ENCODE results near the gene GABRB1.

The GABRB1 gene

DNA sequence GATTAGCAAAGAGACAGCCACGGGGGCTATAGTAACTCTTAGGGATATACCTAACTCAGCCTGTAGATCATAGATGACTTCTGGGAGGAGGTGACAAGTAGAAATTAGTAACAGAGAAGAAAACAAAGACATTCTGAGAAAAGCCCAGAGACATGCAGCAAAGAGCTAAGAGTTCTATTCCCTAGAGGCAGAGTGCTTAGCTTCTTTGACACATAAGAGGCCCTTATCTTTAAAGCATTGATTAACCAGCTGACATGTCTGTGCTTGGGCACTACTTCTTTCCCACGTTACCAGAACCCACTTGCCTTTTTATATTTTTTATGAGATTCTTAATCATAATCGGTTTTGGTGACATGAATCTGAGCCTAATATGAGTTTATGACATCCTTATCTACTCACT is 179.5 kb downstream of the GABRB1 start:
- H3K27ac ChIP-seq (ENCODE audit: low read depth, low read length), result no peak overlapping the region
- no peaks in the 10 kb centered on the region for H3K27me3 ChIP-seq (ENCODE audit: control insufficient read depth, insufficient read depth, low read length)
- no peaks in the 10 kb centered on the region for H3K36me3 ChIP-seq (ENCODE audit: control insufficient read depth, insufficient read depth, low read length)
- no peak overlapping the region for H3K4me3 ChIP-seq (ENCODE audit: low read depth, low read length)
- peaks cover 9% of the 10 kb centered on the region for H3K4me1 ChIP-seq (ENCODE audit: control insufficient read depth, insufficient read depth, low read length)
- H3K9me3 ChIP-seq (ENCODE audit: control insufficient read depth, insufficient read depth, low read depth, low read length), result no peaks in the 10 kb centered on the region
- H3K9ac ChIP-seq (ENCODE audit: low read length), result no peak overlapping the region

DNA sequence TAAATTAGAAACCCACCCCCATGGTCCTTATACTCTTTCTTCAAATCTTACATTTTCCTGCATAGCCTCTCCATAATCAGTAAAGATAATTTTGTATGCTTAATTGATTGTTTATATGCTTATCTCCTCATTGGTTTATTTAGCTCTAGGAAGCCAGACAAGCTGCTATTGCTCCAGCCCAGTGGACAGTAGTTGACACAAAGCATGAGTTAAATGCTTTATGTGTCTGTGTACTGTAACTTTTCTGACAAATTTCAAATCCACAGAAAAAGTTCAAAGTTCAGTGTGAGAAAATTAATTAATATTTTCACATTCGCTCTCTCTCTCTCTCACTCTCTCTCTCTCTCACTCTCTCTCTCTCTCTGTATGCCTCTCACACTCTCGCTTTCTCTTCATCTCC is 181.7 kb downstream of the GABRB1 start:
- Histone ChIP-seq H3K27me3 (ENCODE audit: control insufficient read depth, insufficient read depth, low read length) (no peaks in the 10 kb centered on the region), H3K4me1 (ENCODE audit: control insufficient read depth, insufficient read depth, low read length) (no peaks in the 10 kb centered on the region), H3K27ac (ENCODE audit: low read depth, low read length) (no peak overlapping the region), H3K9ac (ENCODE audit: low read length) (no peak overlapping the region), H3K4me3 (ENCODE audit: low read depth, low read length) (no peak overlapping the region), H3K9me3 (ENCODE audit: control insufficient read depth, insufficient read depth, low read depth, low read length) (no peaks in the 10 kb centered on the region), H3K36me3 (ENCODE audit: control insufficient read depth, insufficient read depth, low read length) (no peaks in the 10 kb centered on the region)

DNA sequence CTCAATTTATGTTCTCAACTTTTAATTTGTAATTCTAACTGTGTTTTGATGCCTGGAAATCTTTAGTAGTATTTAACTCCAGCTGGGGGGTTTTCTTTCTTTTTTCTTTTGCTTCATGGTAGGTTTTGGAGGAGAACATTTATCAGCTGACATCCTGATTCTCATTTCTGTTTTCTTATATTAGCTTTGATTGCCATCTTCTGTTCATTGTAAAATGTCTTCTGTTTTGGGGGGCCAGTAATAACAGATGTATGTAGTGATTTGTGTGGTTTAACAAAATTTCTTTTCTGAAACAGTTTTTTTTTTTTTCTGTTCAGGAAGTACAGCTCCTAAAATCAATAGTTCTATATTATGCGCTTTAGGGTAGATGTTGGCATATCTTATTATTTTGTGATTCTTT is 182.2 kb downstream of the GABRB1 start:
- Histone ChIP-seq H3K9me3 (ENCODE audit: control insufficient read depth, insufficient read depth, low read depth, low read length) (no peaks in the 10 kb centered on the region), H3K36me3 (ENCODE audit: control insufficient read depth, insufficient read depth, low read length) (no peaks in the 10 kb centered on the region), H3K27ac (ENCODE audit: low read depth, low read length) (no peak overlapping the region), H3K4me1 (ENCODE audit: control insufficient read depth, insufficient read depth, low read length) (no peaks in the 10 kb centered on the region), H3K27me3 (ENCODE audit: control insufficient read depth, insufficient read depth, low read length) (no peaks in the 10 kb centered on the region), H3K4me3 (ENCODE audit: low read depth, low read length) (no peak overlapping the region), H3K9ac (ENCODE audit: low read length) (no peak overlapping the region)

DNA sequence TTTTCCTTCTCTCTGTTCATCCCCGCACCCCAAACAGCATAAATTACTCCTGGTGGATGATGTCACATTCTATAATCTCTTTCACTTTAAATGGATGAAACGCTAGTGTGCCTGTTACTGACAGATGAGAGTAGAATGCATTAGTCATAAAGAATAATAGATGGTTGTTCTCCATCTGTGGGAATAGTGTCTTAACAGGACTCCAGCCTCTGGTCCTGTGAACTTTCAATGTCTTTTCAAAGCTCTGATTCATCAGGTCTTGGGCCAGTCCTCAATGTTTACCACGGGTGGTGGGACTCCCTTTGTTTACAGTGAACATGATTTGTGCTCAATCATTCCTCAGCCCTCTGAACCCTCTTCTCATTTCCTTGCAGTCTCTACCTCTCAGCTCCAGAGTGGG is 182.6 kb downstream of the GABRB1 start:
- no peaks in the 10 kb centered on the region for H3K4me1 ChIP-seq (ENCODE audit: control insufficient read depth, insufficient read depth, low read length)
- no peaks in the 10 kb centered on the region for H3K36me3 ChIP-seq (ENCODE audit: control insufficient read depth, insufficient read depth, low read length)
- H3K4me3 ChIP-seq (ENCODE audit: low read depth, low read length), result no peak overlapping the region
- H3K27me3 ChIP-seq (ENCODE audit: control insufficient read depth, insufficient read depth, low read length), result no peaks in the 10 kb centered on the region
- H3K9me3 ChIP-seq (ENCODE audit: control insufficient read depth, insufficient read depth, low read depth, low read length), result no peaks in the 10 kb centered on the region
- no peak overlapping the region for H3K27ac ChIP-seq (ENCODE audit: low read depth, low read length)
- H3K9ac ChIP-seq (ENCODE audit: low read length), result no peak overlapping the region

DNA sequence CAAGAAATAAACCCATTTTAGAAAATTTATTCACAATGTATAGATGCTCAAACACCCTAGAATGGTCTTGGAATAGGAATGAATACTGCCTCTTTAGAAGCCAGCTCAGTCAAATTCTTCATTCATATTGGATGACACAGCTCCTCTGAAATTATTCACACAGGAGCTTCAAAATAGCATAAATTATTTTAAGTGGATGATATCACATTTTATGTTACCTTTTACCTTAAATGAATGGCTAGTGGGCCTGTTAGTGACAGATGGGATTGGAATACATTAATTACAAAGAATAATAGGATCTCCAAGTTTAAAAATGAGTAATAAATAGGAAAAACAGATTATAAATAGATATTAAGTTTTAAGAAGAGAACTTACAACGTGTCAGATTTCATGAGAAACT is 184.4 kb downstream of the GABRB1 start:
- Histone ChIP-seq H3K27me3 (ENCODE audit: control insufficient read depth, insufficient read depth, low read length) (no peaks in the 10 kb centered on the region), H3K4me3 (ENCODE audit: low read depth, low read length) (no peak overlapping the region), H3K27ac (ENCODE audit: low read depth, low read length) (no peak overlapping the region), H3K36me3 (ENCODE audit: control insufficient read depth, insufficient read depth, low read length) (no peaks in the 10 kb centered on the region), H3K9ac (ENCODE audit: low read length) (no peak overlapping the region), H3K9me3 (ENCODE audit: control insufficient read depth, insufficient read depth, low read depth, low read length) (no peaks in the 10 kb centered on the region), H3K4me1 (ENCODE audit: control insufficient read depth, insufficient read depth, low read length) (no peaks in the 10 kb centered on the region)

DNA sequence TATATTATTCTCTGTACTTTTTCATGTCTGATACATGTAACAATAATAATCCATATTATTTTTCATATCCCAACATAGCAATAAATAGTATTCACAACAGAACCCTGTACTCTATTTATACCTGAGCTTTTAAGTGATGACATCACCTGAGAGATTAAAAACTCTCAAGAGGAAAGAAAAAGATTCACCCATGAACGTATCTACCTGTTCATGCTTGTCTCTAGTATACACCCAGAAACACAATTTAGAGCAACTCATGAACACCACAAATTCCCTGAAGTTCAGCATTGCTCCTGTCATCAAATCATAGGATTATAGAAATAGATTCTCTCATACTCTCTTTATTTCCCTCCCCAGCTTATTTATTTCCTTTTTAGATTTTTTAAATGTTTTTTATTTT is 185.9 kb downstream of the GABRB1 start:
- no peak overlapping the region for H3K9ac ChIP-seq (ENCODE audit: low read length)
- no peaks in the 10 kb centered on the region for H3K9me3 ChIP-seq (ENCODE audit: control insufficient read depth, insufficient read depth, low read depth, low read length)
- H3K4me1 ChIP-seq (ENCODE audit: control insufficient read depth, insufficient read depth, low read length), result no peaks in the 10 kb centered on the region
- H3K36me3 ChIP-seq (ENCODE audit: control insufficient read depth, insufficient read depth, low read length), result no peaks in the 10 kb centered on the region
- no peak overlapping the region for H3K4me3 ChIP-seq (ENCODE audit: low read depth, low read length)
- no peak overlapping the region for H3K27ac ChIP-seq (ENCODE audit: low read depth, low read length)
- no peaks in the 10 kb centered on the region for H3K27me3 ChIP-seq (ENCODE audit: control insufficient read depth, insufficient read depth, low read length)

DNA sequence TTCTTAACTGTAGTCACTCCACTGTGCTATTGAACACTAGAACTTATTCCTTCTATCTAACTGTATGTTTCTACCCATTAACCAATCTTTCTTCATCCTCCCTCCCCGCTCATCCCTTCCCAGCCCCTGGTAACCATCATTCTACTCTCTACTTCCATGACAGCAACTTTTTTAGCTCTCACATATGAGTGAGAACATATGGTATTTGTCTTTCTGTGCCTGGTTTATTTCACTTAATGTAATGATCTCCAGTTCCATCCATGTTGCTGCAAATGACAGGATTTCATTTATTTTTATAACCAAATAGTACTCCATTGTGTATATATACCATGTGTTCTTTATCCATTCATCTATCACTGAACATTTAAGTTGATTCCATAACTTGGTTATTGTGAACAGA is 186.5 kb downstream of the GABRB1 start:
- H3K27me3 ChIP-seq (ENCODE audit: control insufficient read depth, insufficient read depth, low read length), result no peaks in the 10 kb centered on the region
- no peak overlapping the region for H3K9ac ChIP-seq (ENCODE audit: low read length)
- H3K4me3 ChIP-seq (ENCODE audit: low read depth, low read length), result no peak overlapping the region
- no peaks in the 10 kb centered on the region for H3K9me3 ChIP-seq (ENCODE audit: control insufficient read depth, insufficient read depth, low read depth, low read length)
- H3K36me3 ChIP-seq (ENCODE audit: control insufficient read depth, insufficient read depth, low read length), result no peaks in the 10 kb centered on the region
- H3K4me1 ChIP-seq (ENCODE audit: control insufficient read depth, insufficient read depth, low read length), result no peaks in the 10 kb centered on the region
- H3K27ac ChIP-seq (ENCODE audit: low read depth, low read length), result no peak overlapping the region

DNA sequence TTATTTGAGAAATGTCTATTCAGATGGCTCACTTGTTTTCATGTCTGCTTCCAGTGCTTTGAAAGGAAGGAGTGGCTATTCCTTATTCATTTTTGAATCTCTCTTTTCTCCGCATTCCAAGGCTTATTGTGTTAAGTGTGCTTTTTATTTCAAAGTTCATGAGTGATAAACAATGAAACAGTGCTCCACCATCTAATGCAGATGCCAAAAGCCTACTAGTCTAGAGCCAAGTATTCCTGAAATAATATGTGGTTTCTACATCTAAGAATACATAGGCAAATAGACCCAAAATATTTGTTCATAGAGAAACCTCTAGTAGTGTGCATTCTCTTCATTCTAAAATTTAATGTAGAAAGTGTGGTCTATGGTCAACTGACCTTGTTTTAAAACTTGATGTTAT is 187.3 kb downstream of the GABRB1 start:
- Histone ChIP-seq H3K27me3 (ENCODE audit: control insufficient read depth, insufficient read depth, low read length) (no peaks in the 10 kb centered on the region), H3K4me3 (ENCODE audit: low read depth, low read length) (no peak overlapping the region), H3K9me3 (ENCODE audit: control insufficient read depth, insufficient read depth, low read depth, low read length) (no peaks in the 10 kb centered on the region), H3K27ac (ENCODE audit: low read depth, low read length) (no peak overlapping the region), H3K36me3 (ENCODE audit: control insufficient read depth, insufficient read depth, low read length) (no peaks in the 10 kb centered on the region), H3K9ac (ENCODE audit: low read length) (no peak overlapping the region), H3K4me1 (ENCODE audit: control insufficient read depth, insufficient read depth, low read length) (no peaks in the 10 kb centered on the region)

DNA sequence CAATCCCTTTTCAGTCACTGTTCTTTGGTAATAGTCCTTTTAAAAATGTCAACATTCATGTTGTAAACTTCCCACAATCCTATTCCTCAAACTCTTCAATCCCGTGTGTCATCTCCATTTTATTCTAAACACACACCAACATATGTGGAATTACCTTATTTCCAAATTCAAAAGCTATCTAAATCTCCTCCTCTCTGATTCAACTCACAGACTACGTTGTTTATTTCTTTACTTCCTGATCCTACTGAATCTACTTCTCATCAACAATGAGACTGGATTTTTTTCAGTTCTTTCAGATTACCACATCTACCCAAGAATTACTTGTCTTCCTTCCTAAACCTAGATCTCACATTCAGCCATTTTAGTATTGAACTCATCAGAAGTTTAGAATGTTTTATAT is 188.2 kb downstream of the GABRB1 start:
- Histone ChIP-seq H3K9ac (ENCODE audit: low read length) (no peak overlapping the region), H3K4me1 (ENCODE audit: control insufficient read depth, insufficient read depth, low read length) (no peaks in the 10 kb centered on the region), H3K36me3 (ENCODE audit: control insufficient read depth, insufficient read depth, low read length) (no peaks in the 10 kb centered on the region), H3K27me3 (ENCODE audit: control insufficient read depth, insufficient read depth, low read length) (no peaks in the 10 kb centered on the region), H3K4me3 (ENCODE audit: low read depth, low read length) (no peak overlapping the region), H3K9me3 (ENCODE audit: control insufficient read depth, insufficient read depth, low read depth, low read length) (no peaks in the 10 kb centered on the region), H3K27ac (ENCODE audit: low read depth, low read length) (no peak overlapping the region)

DNA sequence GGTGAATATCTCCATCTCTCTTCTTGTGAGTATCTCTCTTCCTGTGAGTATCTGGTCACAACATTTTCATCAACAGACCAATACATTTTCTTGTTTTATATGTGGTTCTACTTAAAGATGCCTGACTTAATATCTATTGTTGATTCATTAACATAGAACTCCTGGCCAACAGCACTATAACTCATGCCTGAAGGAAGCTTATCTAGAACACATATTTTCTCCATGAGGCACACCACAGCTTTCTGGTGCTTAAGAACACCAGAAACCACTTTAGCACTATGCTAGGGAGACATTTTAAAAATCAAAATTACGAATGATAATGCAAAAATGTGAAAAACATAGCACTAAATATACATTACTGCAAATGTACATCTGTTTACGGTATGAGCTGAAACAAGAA is 190.4 kb downstream of the GABRB1 start:
- H3K9me3 ChIP-seq (ENCODE audit: control insufficient read depth, insufficient read depth, low read depth, low read length), result no peaks in the 10 kb centered on the region
- H3K4me1 ChIP-seq (ENCODE audit: control insufficient read depth, insufficient read depth, low read length), result no peaks in the 10 kb centered on the region
- no peaks in the 10 kb centered on the region for H3K27me3 ChIP-seq (ENCODE audit: control insufficient read depth, insufficient read depth, low read length)
- no peak overlapping the region for H3K9ac ChIP-seq (ENCODE audit: low read length)
- H3K4me3 ChIP-seq (ENCODE audit: low read depth, low read length), result no peak overlapping the region
- no peaks in the 10 kb centered on the region for H3K36me3 ChIP-seq (ENCODE audit: control insufficient read depth, insufficient read depth, low read length)
- no peak overlapping the region for H3K27ac ChIP-seq (ENCODE audit: low read depth, low read length)

DNA sequence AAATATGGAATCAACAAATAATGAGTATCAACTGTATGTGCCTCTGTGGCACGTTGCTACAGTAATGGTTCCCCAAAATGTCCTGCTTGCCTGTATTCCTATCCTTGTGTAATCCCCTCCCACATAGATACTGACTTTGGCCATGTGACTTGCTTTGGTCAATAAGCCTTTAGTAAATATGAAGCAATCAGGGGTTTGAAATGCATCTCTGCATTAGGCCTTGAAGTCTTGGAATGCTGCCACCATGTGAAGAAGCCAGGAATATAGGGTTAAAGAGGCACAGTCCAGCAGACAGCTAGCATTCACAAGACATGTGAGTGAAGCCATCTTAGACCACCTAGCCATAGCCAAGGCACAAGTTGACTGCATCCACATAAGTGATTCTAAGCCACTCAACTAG is 190.9 kb downstream of the GABRB1 start:
- Histone ChIP-seq H3K4me1 (ENCODE audit: control insufficient read depth, insufficient read depth, low read length) (no peaks in the 10 kb centered on the region), H3K27ac (ENCODE audit: low read depth, low read length) (no peak overlapping the region), H3K27me3 (ENCODE audit: control insufficient read depth, insufficient read depth, low read length) (no peaks in the 10 kb centered on the region), H3K36me3 (ENCODE audit: control insufficient read depth, insufficient read depth, low read length) (no peaks in the 10 kb centered on the region), H3K9ac (ENCODE audit: low read length) (no peak overlapping the region), H3K4me3 (ENCODE audit: low read depth, low read length) (no peak overlapping the region), H3K9me3 (ENCODE audit: control insufficient read depth, insufficient read depth, low read depth, low read length) (no peaks in the 10 kb centered on the region)

DNA sequence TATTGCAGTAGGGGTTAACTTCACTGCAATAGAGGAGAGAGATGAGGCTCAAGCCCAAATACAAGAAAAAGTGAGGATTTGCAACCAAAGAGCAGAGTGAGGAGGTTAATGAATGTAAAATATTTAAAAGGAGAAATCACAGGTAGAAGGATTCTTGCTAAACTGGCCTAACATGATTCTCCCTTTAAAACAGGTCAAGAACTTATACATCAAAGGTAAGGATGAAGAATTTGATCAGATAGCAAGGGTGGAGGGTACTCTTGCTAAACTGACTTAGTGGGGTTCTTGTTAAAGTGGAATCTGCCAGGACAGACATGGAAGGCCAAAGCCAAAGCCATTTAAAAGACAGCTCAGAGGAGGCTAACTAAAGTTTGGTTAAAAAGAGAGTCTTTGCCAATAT is 193.0 kb downstream of the GABRB1 start:
- H3K27ac ChIP-seq (ENCODE audit: low read depth, low read length), result no peak overlapping the region
- no peaks in the 10 kb centered on the region for H3K4me1 ChIP-seq (ENCODE audit: control insufficient read depth, insufficient read depth, low read length)
- H3K36me3 ChIP-seq (ENCODE audit: control insufficient read depth, insufficient read depth, low read length), result no peaks in the 10 kb centered on the region
- H3K9me3 ChIP-seq (ENCODE audit: control insufficient read depth, insufficient read depth, low read depth, low read length), result no peaks in the 10 kb centered on the region
- no peaks in the 10 kb centered on the region for H3K27me3 ChIP-seq (ENCODE audit: control insufficient read depth, insufficient read depth, low read length)
- no peak overlapping the region for H3K4me3 ChIP-seq (ENCODE audit: low read depth, low read length)
- no peak overlapping the region for H3K9ac ChIP-seq (ENCODE audit: low read length)
